HG03521 (cell line): ENCODE data around the gene EPB41L4A.

ENCODE experiments used
- ATAC-seq: cut with Tn5 transposase; IDR thresholded peaks from one replicate; pipeline ENCODE4 v1.9.1; 2021; ENCODE audit warnings: mild to moderate bottlenecking, moderate library complexity; ENCODE audit not compliant: unreplicated experiment

The EPB41L4A gene

GRCh38 chr5:112121258-112121657 is 297.8 kb downstream of the EPB41L4A start:
- no peak for ATAC-seq

- no peak for ATAC-seq
These were observed 299.1 kb downstream of the EPB41L4A start for GRCh38 chr5:112119969-112120368.

DNA sequence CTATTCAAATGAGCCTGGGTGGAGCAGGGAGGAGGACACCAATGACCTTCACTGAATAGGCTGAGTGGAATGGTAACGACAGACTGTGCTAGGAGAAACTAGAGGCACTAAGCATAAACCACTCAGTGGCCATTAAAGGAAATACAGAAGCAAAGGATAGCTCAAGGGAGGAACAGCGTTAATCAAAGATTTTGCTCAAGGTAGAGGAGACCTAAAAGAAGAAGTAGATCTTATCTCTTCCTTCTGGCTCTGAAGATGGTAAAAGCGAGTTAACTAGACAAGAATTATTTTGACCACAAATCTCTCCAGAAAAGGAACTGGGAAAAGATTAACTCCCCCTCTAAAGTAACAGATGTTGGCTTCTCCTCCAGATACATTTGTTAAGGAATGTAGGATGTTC is 299.6 kb downstream of the EPB41L4A start:
- no peak for ATAC-seq

DNA sequence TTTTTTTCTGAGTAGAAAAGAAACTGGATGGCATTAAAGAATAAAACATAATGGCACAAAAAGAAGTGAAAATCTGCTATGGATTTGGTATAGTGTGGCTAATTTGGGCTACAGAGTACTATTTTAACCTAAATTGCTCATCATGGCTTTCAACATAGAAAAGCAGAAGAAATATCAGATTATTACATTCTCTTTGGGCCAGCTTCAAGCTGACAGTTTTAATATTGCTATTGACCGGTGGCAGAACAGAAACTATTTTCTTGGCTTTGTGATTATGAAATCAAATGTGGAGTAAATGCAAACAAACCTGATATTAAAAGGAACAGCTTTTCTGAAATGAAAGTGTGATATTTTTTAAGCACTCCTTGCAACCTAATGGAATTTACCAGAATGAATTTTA is 301.5 kb downstream of the EPB41L4A start:
- ATAC-seq = no peak

DNA sequence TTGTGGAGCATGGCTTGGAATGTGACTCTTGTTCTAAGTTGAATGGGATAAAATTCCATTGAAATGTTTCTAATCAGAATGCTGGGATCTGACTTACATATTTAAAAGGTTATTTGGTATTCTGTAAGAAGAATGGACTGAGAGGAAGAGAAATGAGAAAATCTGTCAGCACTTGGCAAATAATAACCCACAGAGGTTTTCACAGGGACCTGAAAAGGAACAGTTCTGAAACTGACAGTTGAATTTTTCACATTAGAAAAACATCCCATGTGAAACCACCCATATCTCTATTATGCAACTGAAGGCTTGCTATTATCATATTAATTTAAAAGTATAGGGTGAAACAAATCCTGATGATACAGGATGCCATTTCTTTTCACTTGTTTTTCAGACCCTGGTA is 302.7 kb downstream of the EPB41L4A start:
- ATAC-seq = peak; percentile 55

- no peak for ATAC-seq
These were observed 305.5 kb downstream of the EPB41L4A start for GRCh38 chr5:112113565-112113964.
